Tibial artery (tissue), 4 donors: ENCODE data around the gene GJA9.
A peak's percentile ranks its signal among the peaks of the same experiment; 100 is the strongest.
"Not testable (repeated sequence)": the region's sequence is repeated elsewhere in the genome, so short reads cannot be mapped to it uniquely, and the experiment has no call there.

Source experiments
- DNase-seq, 2 donors: peaks; one replicate each; pipeline ENCODE4 v3.0.0-alpha.2; 2019
- H3K27ac ChIP-seq, 2 donors: fragments of 200-600 bp; sonication (generic) in 1 of 2; 1 replicate in 1 of 2; 2 replicates in 1 of 2; pipeline ENCODE4 v1.5.1; 2018 to 2019; ENCODE audit warnings: mild to moderate bottlenecking in 1 of 2
- H3K27me3 ChIP-seq, 2 donors: fragments of 200-600 bp; sonication (generic) in 1 of 2; one replicate each; pipeline versions ENCODE4 v1.5.1 to v1.6.0; 2016 to 2019
- H3K36me3 ChIP-seq, 3 donors: fragments of 200-600 bp; sonication (generic) in 2 of 3; one replicate each; pipeline ENCODE4 v1.5.1; 2016 to 2019; ENCODE audit warnings: mild to moderate bottlenecking in 2 of 3
- H3K4me1 ChIP-seq, 4 donors: fragments of 200-600 bp; sonication (generic) in 2 of 4; 1 replicate in 3 of 4; 2 replicates in 1 of 4; pipeline ENCODE4 v1.5.1; 2016 to 2019
- H3K4me3 ChIP-seq, 2 donors: fragments of 200-600 bp; sonication (generic) in 1 of 2; 1 replicate in 1 of 2; 2 replicates in 1 of 2; pipeline ENCODE4 v1.5.1; 2018 to 2019; ENCODE audit warnings: mild to moderate bottlenecking in 2 of 2
- H3K9me3 ChIP-seq, 3 donors: fragments of 200-600 bp; sonication (generic) in 1 of 3; one replicate each; pipeline ENCODE4 v1.5.1; 2016 to 2019
- CTCF ChIP-seq, 2 experiments: fragments of 200-600 bp in 1 of 2; fragments of 450-650 bp in 1 of 2; IDR thresholded peaks; one replicate each; pipeline ENCODE4 v1.5.1; 2017 to 2019; ENCODE audit warnings: antibody characterized with exemption in 2 of 2, mild to moderate bottlenecking in 1 of 2, moderate library complexity in 1 of 2
- intact Hi-C: fragments of 100-400 bp; cut with DNase I; formaldehyde crosslinking; loops from one replicate; pipeline ENCODE4 v1.15.0; 2023; ENCODE audit warnings: low total_unique reads

GJA9 gene

DNA sequence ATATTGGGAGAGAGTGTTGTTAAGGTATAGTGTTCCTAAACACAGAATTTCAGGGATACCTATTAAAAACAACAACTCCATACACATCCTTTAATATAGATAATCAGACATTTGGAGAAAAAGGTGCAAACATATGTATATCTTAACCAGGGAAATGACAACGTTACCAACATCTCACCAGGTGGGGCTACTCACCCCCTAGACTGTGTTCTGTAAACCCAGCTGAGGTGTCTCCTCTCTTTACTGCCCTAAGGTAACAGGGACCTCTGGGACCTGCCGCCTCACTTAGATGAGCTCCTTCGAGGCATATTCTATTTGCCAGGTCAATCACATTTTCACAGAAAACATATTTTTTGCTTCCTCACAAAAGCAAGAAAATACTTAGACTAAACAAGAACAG lies 35.2 kb downstream of the GJA9 start:
- Histone ChIP-seq H3K27me3 (no peaks in the 10 kb centered on the region), H3K27ac (no peak overlapping the region), H3K4me3 (no peak overlapping the region), H3K36me3 (peaks cover 53 to 91% (median 66%) of the 10 kb centered on the region in 3 donors), H3K9me3 (no peaks in the 10 kb centered on the region), H3K4me1 (no peaks in the 10 kb centered on the region)
- intact Hi-C loops = no loop called here
- no peak for TF ChIP-seq CTCF (IDR thresholded peaks at IDR 0.05)
- no peak for DNase-seq

GRCh38 chr1:38845088-38845487 lies 36.3 kb downstream of the GJA9 start:
- peaks cover 44 to 84% (median 58%) of the 10 kb centered on the region in 3 donors for H3K36me3 ChIP-seq
- H3K4me1 ChIP-seq, H3K4me3 ChIP-seq, H3K9me3 ChIP-seq, DNase-seq, H3K27me3 ChIP-seq, intact Hi-C loops, H3K27ac ChIP-seq: not testable (repeated sequence)

GRCh38 chr1:38840281-38840680 lies 41.1 kb downstream of the GJA9 start:
- Histone ChIP-seq H3K9me3 (no peaks in the 10 kb centered on the region), H3K27me3 (no peaks in the 10 kb centered on the region), H3K36me3 (peaks cover 36 to 69% (median 48%) of the 10 kb centered on the region in 3 donors), H3K4me1 (no peaks in the 10 kb centered on the region), H3K4me3 (no peak overlapping the region), H3K27ac (no peak overlapping the region)
- intact Hi-C loops = no loop called here
- no peak for DNase-seq
- no peak for TF ChIP-seq CTCF (IDR thresholded peaks at IDR 0.05)

- DNase-seq = no peak
- no peak overlapping the region for H3K27ac ChIP-seq
- no peaks in the 10 kb centered on the region for H3K27me3 ChIP-seq
- no peak overlapping the region for H3K4me3 ChIP-seq
- no peaks in the 10 kb centered on the region for H3K9me3 ChIP-seq
- H3K36me3 ChIP-seq = peaks cover 29 to 60% (median 41%) of the 10 kb centered on the region in 3 donors
- intact Hi-C loops = no loop called here
- H3K4me1 ChIP-seq = no peaks in the 10 kb centered on the region
- no peak for TF ChIP-seq CTCF (IDR thresholded peaks at IDR 0.05)
Observed at GRCh38 chr1:38839363-38839762, 42.0 kb downstream of the GJA9 start.

DNA sequence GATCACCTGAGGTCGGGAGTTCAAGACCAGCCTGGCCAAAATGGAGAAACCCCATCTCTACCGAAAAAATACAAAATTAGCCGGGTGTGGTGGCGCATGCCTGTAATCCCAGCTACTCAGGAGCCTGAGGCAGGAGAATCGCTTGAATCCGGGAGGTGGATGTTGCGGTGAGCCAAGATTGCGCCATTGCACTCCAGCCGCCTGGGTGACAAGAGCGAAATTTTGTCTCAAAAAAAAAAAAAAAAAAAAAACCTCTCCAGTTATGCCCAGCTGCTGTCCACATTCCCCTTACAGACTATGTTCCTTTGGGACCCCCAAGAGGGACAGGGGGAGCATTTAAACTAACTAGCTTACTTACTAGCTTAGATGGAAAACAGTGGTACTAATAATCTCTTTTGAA lies 45.1 kb downstream of the GJA9 start:
- H3K4me1 ChIP-seq, H3K27me3 ChIP-seq, H3K4me3 ChIP-seq, intact Hi-C loops, H3K27ac ChIP-seq, H3K9me3 ChIP-seq, DNase-seq: not testable (repeated sequence)
- H3K36me3 ChIP-seq = peaks cover 21 to 34% (median 29%) of the 10 kb centered on the region in 3 donors

- peak; percentile 68 to 74 for TF ChIP-seq CTCF (IDR thresholded peaks at IDR 0.05)
- H3K36me3 ChIP-seq = peaks cover 21 to 30% (median 29%) of the 10 kb centered on the region in 3 donors
- intact Hi-C loops = no loop called here
- peaks cover 0 to 6% of the 10 kb centered on the region in 2 donors for H3K27me3 ChIP-seq
- H3K27ac ChIP-seq = no peak overlapping the region
- DNase-seq = no peak
- H3K4me3 ChIP-seq = no peak overlapping the region
- H3K4me1 ChIP-seq = no peaks in the 10 kb centered on the region
- no peaks in the 10 kb centered on the region for H3K9me3 ChIP-seq
Observed at GRCh38 chr1:38834937-38835827, 46.2 kb downstream of the GJA9 start.
